Transverse colon (tissue), 4 donors: ENCODE measurements around the gene PTPN11. TPM values are rescaled to one million over a fixed set of nuclear protein-coding genes. Genes with fewer than 3 reads are reported as not detected.

Experiments used
- DNase-seq: peaks from one replicate; pipeline ENCODE4 v3.0.0-alpha.2; 2019
- H3K27ac ChIP-seq, 4 donors: fragments of 200-600 bp; sonication (generic); 2 replicates each; pipeline ENCODE4 v1.5.1; 2016 to 2018; ENCODE audit warnings: inconsistent platforms in 4 of 4
- H3K27me3 ChIP-seq: fragments of 200-600 bp; sonication (generic); 2 replicates; pipeline ENCODE4 v1.5.1; 2017; ENCODE audit warnings: inconsistent platforms
- H3K36me3 ChIP-seq, 4 donors: fragments of 200-600 bp; sonication (generic); 2 replicates each; pipeline ENCODE4 v1.5.1; 2017 to 2019; ENCODE audit warnings: inconsistent platforms in 4 of 4
- H3K4me1 ChIP-seq, 4 donors: fragments of 200-600 bp; sonication (generic); 2 replicates each; pipeline ENCODE4 v1.5.1; 2017 to 2020; ENCODE audit warnings: inconsistent platforms in 4 of 4
- H3K4me3 ChIP-seq, 4 donors: fragments of 200-600 bp; sonication (generic); 1 replicate in 1 of 4; 2 replicates in 3 of 4; pipeline versions ENCODE4 v1.5.1 to v1.6.1; 2017 to 2019; ENCODE audit warnings: inconsistent platforms in 4 of 4
- H3K9me3 ChIP-seq, 2 donors: fragments of 200-600 bp; sonication (generic); 2 replicates each; pipeline ENCODE4 v1.5.1; 2017 to 2019; ENCODE audit warnings: inconsistent platforms in 2 of 2
- EP300 ChIP-seq: sonication (generic); formaldehyde crosslinking; IDR thresholded peaks from one replicate; pipeline ENCODE4 v1.6.1; 2017; ENCODE audit warnings: antibody characterized with exemption, low read depth
- POLR2A ChIP-seq: fragments of 450-650 bp; IDR thresholded peaks from one replicate; pipeline ENCODE4 v1.6.1; 2016; ENCODE audit warnings: antibody characterized with exemption, mild to moderate bottlenecking, moderate library complexity
- POLR2AphosphoS5 ChIP-seq, 3 donors: sonication (generic); formaldehyde crosslinking; IDR thresholded peaks; one replicate each; pipeline ENCODE4 v1.6.1; 2016; ENCODE audit warnings: antibody characterized with exemption in 3 of 3
- WGBS, 2 donors: methylation state at CpG; one replicate each; pipeline ENCODE4 v1.1.5; 2018; ENCODE audit warnings: low coverage in 1 of 2; 5-methylcytosine and 5-hydroxymethylcytosine counted together
- in situ Hi-C, 4 donors: fragments of 200-750 bp; cut with MboI; loops; one replicate each; pipeline versions ENCODE4 v1.15.0 to v1.15.1; 2017; ENCODE audit warnings: low sequenced_read_pairs in 3 of 4, low pct_ligation_motif_present in 1 of 4, low pct_unique_long_range_greater_than_20kb in 1 of 4
- intact Hi-C: fragments of 100-400 bp; cut with DNase I; formaldehyde crosslinking; loops from one replicate; pipeline ENCODE4 v1.15.1; 2023; ENCODE audit warnings: low total_unique reads
- total RNA-seq, 4 donors: library from RNA; depleted of rRNA; stranded (reverse); fragments of >200 nt; gene quantifications; one replicate each; pipeline ENCODE4 v1.1.0, GENCODE V29; 2016
- TF ChIP-seq, protein P1 (sequence below), 5 experiments: fragments of 200-600 bp in 3 of 5; fragments of 450-650 bp in 2 of 5; sonication (generic) in 3 of 5; IDR thresholded peaks; 1 replicate in 2 of 5; 2 replicates in 3 of 5; pipeline ENCODE4 v1.5.1; 2016 to 2017; ENCODE audit warnings: antibody characterized with exemption in 5 of 5, inconsistent platforms in 3 of 5, mild to moderate bottlenecking in 2 of 5, moderate library complexity in 1 of 5

PTPN11 gene
- total RNA-seq, result 10 to 100 TPM; 46.4 to 56.7 (median 50.3) TPM

DNA sequence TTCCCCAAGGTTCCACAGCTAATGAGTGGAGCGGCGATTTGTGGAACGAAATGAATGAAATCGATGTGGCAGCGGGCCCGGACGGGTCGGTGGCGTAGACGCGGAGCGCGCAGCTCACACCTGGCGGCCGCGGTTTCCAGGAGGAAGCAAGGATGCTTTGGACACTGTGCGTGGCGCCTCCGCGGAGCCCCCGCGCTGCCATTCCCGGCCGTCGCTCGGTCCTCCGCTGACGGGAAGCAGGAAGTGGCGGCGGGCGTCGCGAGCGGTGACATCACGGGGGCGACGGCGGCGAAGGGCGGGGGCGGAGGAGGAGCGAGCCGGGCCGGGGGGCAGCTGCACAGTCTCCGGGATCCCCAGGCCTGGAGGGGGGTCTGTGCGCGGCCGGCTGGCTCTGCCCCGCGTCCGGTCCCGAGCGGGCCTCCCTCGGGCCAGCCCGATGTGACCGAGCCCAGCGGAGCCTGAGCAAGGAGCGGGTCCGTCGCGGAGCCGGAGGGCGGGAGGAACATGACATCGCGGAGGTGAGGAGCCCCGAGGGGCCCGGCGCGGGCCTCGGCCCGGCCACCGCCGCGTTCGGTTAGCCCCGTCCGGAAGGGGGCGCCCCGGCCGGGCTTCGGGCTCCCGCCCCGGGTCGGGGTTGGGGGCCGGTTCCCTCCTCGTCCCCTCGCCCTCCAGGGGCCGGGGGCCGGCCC is at the start of gene PTPN11:
Gene PTPN11, plus strand, starts transcription at position 340 of the 689 bp plus-strand sequence. Its CDS starts 165 bp downstream, at position 505.
- in situ Hi-C loops, result no loop called here
- 0% methylated on average over 7 to 30 of the region's 89 CpGs for WGBS, 2 donors

DNA sequence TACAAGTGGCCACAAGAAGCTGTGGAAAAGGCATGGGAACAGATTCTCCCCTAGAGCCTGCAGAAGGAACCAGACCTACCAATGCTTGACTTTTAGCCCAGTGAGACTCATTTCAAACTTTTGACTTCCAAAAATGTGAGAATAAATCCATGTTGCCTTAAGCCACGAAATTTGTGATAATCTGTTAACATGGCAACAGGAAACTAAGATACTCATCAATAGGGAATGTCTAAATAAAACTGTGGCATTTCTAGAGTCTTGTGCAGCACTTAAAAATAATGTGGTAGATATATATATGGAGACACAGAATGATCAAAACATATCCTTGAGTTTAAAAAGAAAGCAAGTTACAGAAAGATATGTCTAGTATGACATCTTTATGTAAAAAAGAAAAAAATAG is 48.5 kb upstream of the PTPN11 start:
- intact Hi-C loops, result no loop called here
- H3K27ac ChIP-seq, result no peak overlapping the region
- H3K9me3 ChIP-seq, result no peaks in the 10 kb centered on the region
- no peaks in the 10 kb centered on the region for H3K36me3 ChIP-seq
- H3K4me1 ChIP-seq, result peaks cover 0 to 11% (median 6%) of the 10 kb centered on the region in 4 donors
- no peaks in the 10 kb centered on the region for H3K27me3 ChIP-seq
- 49% methylated on average over 1 of the region's 1 CpG; no CpG with 5 or more reads in 1 of the 2 donors for WGBS, 2 donors
- in situ Hi-C loops, result no loop called here
- no peak for DNase-seq
- no peak overlapping the region for H3K4me3 ChIP-seq
- TF ChIP-seq, protein P1, sequence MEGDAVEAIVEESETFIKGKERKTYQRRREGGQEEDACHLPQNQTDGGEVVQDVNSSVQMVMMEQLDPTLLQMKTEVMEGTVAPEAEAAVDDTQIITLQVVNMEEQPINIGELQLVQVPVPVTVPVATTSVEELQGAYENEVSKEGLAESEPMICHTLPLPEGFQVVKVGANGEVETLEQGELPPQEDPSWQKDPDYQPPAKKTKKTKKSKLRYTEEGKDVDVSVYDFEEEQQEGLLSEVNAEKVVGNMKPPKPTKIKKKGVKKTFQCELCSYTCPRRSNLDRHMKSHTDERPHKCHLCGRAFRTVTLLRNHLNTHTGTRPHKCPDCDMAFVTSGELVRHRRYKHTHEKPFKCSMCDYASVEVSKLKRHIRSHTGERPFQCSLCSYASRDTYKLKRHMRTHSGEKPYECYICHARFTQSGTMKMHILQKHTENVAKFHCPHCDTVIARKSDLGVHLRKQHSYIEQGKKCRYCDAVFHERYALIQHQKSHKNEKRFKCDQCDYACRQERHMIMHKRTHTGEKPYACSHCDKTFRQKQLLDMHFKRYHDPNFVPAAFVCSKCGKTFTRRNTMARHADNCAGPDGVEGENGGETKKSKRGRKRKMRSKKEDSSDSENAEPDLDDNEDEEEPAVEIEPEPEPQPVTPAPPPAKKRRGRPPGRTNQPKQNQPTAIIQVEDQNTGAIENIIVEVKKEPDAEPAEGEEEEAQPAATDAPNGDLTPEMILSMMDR (IDR thresholded peaks at IDR 0.05), result no peak
- TF ChIP-seq EP300, result no peak
- no peak for TF ChIP-seq POLR2AphosphoS5 (IDR thresholded peaks at IDR 0.05)
- TF ChIP-seq POLR2A, result no peak

More for the DNA sequence above, at the start of gene PTPN11:
- H3K4me1 ChIP-seq, result peaks cover 6 to 35% (median 23%) of the 10 kb centered on the region in 4 donors
- TF ChIP-seq EP300 (no peak), POLR2A (peak; percentile 95), POLR2AphosphoS5 (IDR thresholded peaks at IDR 0.05) (peak; percentile 98 to 99 (median 99))
- TF ChIP-seq, protein P1 (IDR thresholded peaks at IDR 0.05), result peak in 4 of 5 experiments; percentile 26 to 46 (median 32)
- intact Hi-C loops, result no loop called here
- DNase-seq, result peak; percentile 92
- no peaks in the 10 kb centered on the region for H3K36me3 ChIP-seq
- H3K27ac ChIP-seq, result peak within 1 kb of the TSS; percentile 93 to 100 (median 97)
- H3K9me3 ChIP-seq, result no peaks in the 10 kb centered on the region
- H3K27me3 ChIP-seq, result no peaks in the 10 kb centered on the region
- H3K4me3 ChIP-seq, result peak within 1 kb of the TSS; percentile 75 to 98 (median 88)

DNA sequence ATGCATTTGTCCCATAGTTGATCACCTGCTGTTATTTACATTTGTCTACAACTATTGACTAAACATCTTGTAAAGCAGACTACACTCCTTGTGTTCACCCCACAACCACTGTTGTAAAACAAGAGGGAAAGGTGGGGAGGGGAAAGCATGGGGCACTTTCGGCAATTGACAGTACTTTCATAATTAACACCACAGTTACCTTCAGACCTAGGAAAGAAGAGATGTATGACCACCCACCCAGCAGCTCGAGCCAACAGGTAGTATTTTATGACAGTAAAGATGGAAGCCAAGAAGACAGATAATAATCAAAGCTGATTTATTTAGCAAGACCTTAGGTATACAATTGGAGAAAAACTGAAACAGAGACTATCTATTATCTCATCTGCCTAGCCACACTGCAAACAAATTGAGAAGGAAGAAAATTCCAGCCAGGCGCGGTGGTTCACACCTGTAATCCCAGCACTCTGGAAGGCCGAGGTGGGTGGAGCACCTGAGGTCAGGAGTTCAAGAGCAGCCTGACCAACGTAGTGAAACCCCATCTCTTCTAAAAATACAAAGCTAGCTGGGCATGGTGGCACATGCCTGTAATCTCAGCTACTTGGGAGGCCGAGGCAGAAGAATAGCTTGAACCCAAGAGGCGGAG is 47.8 kb upstream of the PTPN11 start:
- no peaks in the 10 kb centered on the region for H3K36me3 ChIP-seq
- H3K27me3 ChIP-seq, result no peaks in the 10 kb centered on the region
- in situ Hi-C loops, result no loop called here
- intact Hi-C loops, result no loop called here
- 62 to 80% methylated on average over 2 to 8 of the region's 8 CpGs for WGBS, 2 donors
- no peak for TF ChIP-seq POLR2AphosphoS5 (IDR thresholded peaks at IDR 0.05)
- TF ChIP-seq, protein P1 (IDR thresholded peaks at IDR 0.05), result no peak
- no peak for TF ChIP-seq EP300
- no peak for TF ChIP-seq POLR2A
- peaks cover 0 to 11% (median 6%) of the 10 kb centered on the region in 4 donors for H3K4me1 ChIP-seq
- no peak overlapping the region for H3K4me3 ChIP-seq
- no peak overlapping the region for H3K27ac ChIP-seq
- no peaks in the 10 kb centered on the region for H3K9me3 ChIP-seq
- no peak for DNase-seq

DNA sequence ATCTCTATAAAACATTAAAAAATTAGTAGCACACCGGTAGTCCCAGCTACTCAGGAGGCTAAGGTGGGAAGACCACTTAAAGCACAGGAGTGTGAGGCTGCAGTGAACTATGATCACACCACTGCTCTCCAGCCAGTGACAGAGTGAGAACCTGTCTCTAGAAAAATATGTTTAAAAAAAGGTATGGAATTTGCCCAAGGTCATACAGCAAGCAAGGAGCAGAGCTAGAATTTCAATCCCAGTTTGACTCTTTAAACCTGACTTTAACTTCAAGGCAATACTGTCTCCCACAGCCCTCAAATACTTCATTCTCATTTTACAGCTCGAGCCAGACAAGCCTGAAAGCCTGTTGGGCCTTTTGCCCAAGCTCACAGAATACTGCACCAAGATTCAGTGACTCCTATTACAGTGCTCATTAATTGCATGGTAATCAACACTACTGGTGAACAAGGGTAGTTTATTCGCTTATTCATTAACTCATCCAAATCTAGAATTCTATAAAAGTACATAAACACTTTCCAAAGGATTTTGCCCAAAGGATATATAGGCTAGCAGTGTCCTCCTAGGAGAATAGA is 44.5 kb upstream of the PTPN11 start:
- Histone ChIP-seq H3K4me1 (peaks cover 0 to 12% (median 8%) of the 10 kb centered on the region in 4 donors), H3K4me3 (no peak overlapping the region), H3K9me3 (no peaks in the 10 kb centered on the region), H3K27ac (no peak overlapping the region), H3K36me3 (no peaks in the 10 kb centered on the region), H3K27me3 (no peaks in the 10 kb centered on the region)
- intact Hi-C loops, result no loop called here
- TF ChIP-seq POLR2AphosphoS5 (IDR thresholded peaks at IDR 0.05) (no peak), POLR2A (no peak), EP300 (no peak)
- TF ChIP-seq, protein P1 (IDR thresholded peaks at IDR 0.05), result no peak
- 84 to 91% methylated on average over 3 of the region's 3 CpGs for whole genome bisulfite sequencing, 2 donors
- in situ Hi-C loops, result no loop called here
- no peak for DNase-seq
